Lung (tissue), 12 donors: ENCODE measurements around the gene CDH13. TPM values are rescaled to one million over a fixed set of nuclear protein-coding genes. Genes with fewer than 3 reads are reported as not detected.

Experiments
- ATAC-seq: fragments of 200-7000 bp; cut with Tn5 transposase; one replicate; pipeline ENCODE4 v1.9.1; 2020; ENCODE audit warnings: moderate number of reproducible peaks; ENCODE audit not compliant: insufficient read depth, low FRiP score
- DNase-seq, 3 donors: peaks; one replicate each; pipeline ENCODE4 v3.0.0-alpha.2; 2013 to 2017
- H3K27ac ChIP-seq, 2 donors: one replicate each; pipeline ENCODE4 v1.5.1; 2013; ENCODE audit warnings: mild to moderate bottlenecking in 2 of 2, moderate library complexity in 2 of 2, control low read depth in 1 of 2, inconsistent platforms in 1 of 2, low read depth in 1 of 2, low read length in 1 of 2
- H3K27me3 ChIP-seq, 3 donors: one replicate each; pipeline ENCODE4 v1.5.1; 2013; ENCODE audit warnings: low read length in 2 of 3; ENCODE audit not compliant: control insufficient read depth in 3 of 3, insufficient read depth in 3 of 3
- H3K36me3 ChIP-seq, 4 donors: one replicate each; pipeline ENCODE4 v1.5.1; 2013; ENCODE audit warnings: low read length in 4 of 4, mild to moderate bottlenecking in 1 of 4, moderate library complexity in 1 of 4; ENCODE audit not compliant: control insufficient read depth in 4 of 4, insufficient read depth in 4 of 4
- H3K4me1 ChIP-seq, 5 donors: one replicate each; pipeline ENCODE4 v1.5.1; 2013; ENCODE audit warnings: low read length in 5 of 5, mild to moderate bottlenecking in 2 of 5, moderate library complexity in 1 of 5; ENCODE audit not compliant: control insufficient read depth in 5 of 5, insufficient read depth in 5 of 5
- H3K4me3 ChIP-seq: one replicate; pipeline ENCODE4 v1.5.1; 2013; ENCODE audit warnings: mild to moderate bottlenecking, control low read depth, moderate library complexity
- H3K9ac ChIP-seq, 2 donors: one replicate each; pipeline ENCODE4 v1.5.1; 2013; ENCODE audit warnings: low read length in 2 of 2, control low read depth in 1 of 2; ENCODE audit not compliant: insufficient read depth in 1 of 2
- H3K9me3 ChIP-seq, 4 donors: one replicate each; pipeline ENCODE4 v1.5.1; 2013; ENCODE audit warnings: low read length in 3 of 4, mild to moderate bottlenecking in 1 of 4, moderate library complexity in 1 of 4; ENCODE audit not compliant: control insufficient read depth in 4 of 4, insufficient read depth in 3 of 4
- CTCF ChIP-seq: IDR thresholded peaks from 2 replicates; pipeline ENCODE4 v1.5.1; 2012; ENCODE audit warnings: mild to moderate bottlenecking; ENCODE audit errors: control extremely low read depth, extremely low read depth
- WGBS, 2 donors: extraction: QIAGEN DNeasy Blood & Tissue Kit; methylation state at CpG; one replicate each; pipeline ENCODE4 v1.1.7; 2013; 5-methylcytosine and 5-hydroxymethylcytosine counted together
- polyA plus RNA-seq, 2 donors: library from polyadenylated mRNA; stranded (reverse); fragments of 200-250 nt; gene quantifications; one replicate each; pipeline ENCODE4 v1.2.1, GENCODE V29; 2013
- total RNA-seq, 2 donors: library from RNA; depleted of rRNA in 1 of 2; stranded (reverse); fragments of >200 nt in 1 of 2; gene quantifications; one replicate each; pipeline ENCODE4 v1.2.1, GENCODE V29; 2014 to 2021
- donor health status: control.
- donor health status: control.
- donor health status: Bipolar disorder and iron deficiency.
- donor health status: healthy.
- donor health status: DM: yes; HTN: yes; CAD: no.

CDH13 gene
- total and polyA plus RNA-seq, 4 donors: 2.1 to 12.3 (median 7.3) TPM

GRCh38 chr16:82862057-82862456, 235.3 kb downstream of the CDH13 start:
- Histone ChIP-seq H3K36me3 (peaks cover 0 to 2% (median 0%) of the 10 kb centered on the region in 4 donors), H3K4me3 (no peak overlapping the region), H3K9me3 (peaks cover 0 to 9% (median 0%) of the 10 kb centered on the region in 4 donors), H3K27ac (no peak overlapping the region), H3K27me3 (no peaks in the 10 kb centered on the region), H3K9ac (no peak overlapping the region), H3K4me1 (peaks cover 0 to 4% (median 0%) of the 10 kb centered on the region in 5 donors)
- DNase-seq (no peak), ATAC-seq (no peak)
- no peak for TF ChIP-seq CTCF
- WGBS, 2 donors: 69 to 88% methylated on average over 1 of the region's 1 CpG

GRCh38 chr16:82864332-82865040, 237.7 kb downstream of the CDH13 start:
- WGBS, 2 donors: 89 to 90% methylated on average over 9 of the region's 9 CpGs
- H3K36me3 ChIP-seq: no peaks in the 10 kb centered on the region
- TF ChIP-seq CTCF: no peak
- peaks cover 0 to 9% (median 0%) of the 10 kb centered on the region in 4 donors for H3K9me3 ChIP-seq
- no peak overlapping the region for H3K4me3 ChIP-seq
- H3K9ac ChIP-seq: no peak overlapping the region
- H3K27ac ChIP-seq: no peak overlapping the region
- DNase-seq: no peak
- no peak for ATAC-seq
- peaks cover 0 to 6% (median 0%) of the 10 kb centered on the region in 5 donors for H3K4me1 ChIP-seq
- H3K27me3 ChIP-seq: no peaks in the 10 kb centered on the region

GRCh38 chr16:82865412-82865811, 238.6 kb downstream of the CDH13 start:
- no peak overlapping the region for H3K9ac ChIP-seq
- ATAC-seq (no peak), DNase-seq (no peak)
- H3K4me1 ChIP-seq: peaks cover 0 to 6% (median 0%) of the 10 kb centered on the region in 5 donors
- H3K9me3 ChIP-seq: peaks cover 0 to 9% (median 0%) of the 10 kb centered on the region in 4 donors
- H3K36me3 ChIP-seq: no peaks in the 10 kb centered on the region
- H3K27me3 ChIP-seq: no peaks in the 10 kb centered on the region
- TF ChIP-seq CTCF: no peak
- no peak overlapping the region for H3K27ac ChIP-seq
- 74 to 78% methylated on average over 4 of the region's 4 CpGs for WGBS, 2 donors
- H3K4me3 ChIP-seq: no peak overlapping the region

- WGBS, 2 donors: 61 to 78% methylated on average over 1 of the region's 1 CpG
- Histone ChIP-seq H3K9ac (no peak overlapping the region), H3K36me3 (no peaks in the 10 kb centered on the region), H3K4me3 (no peak overlapping the region), H3K27me3 (no peaks in the 10 kb centered on the region), H3K9me3 (peaks cover 0 to 14% (median 0%) of the 10 kb centered on the region in 4 donors), H3K4me1 (peaks cover 0 to 6% (median 0%) of the 10 kb centered on the region in 5 donors), H3K27ac (no peak overlapping the region)
- ATAC-seq (no peak), DNase-seq (no peak)
- no peak for TF ChIP-seq CTCF
Measured at GRCh38 chr16:82867485-82867884, 240.7 kb downstream of the CDH13 start.
